Measurements from ENCODE around the gene DENND2C. TPM values are rescaled to one million over a fixed set of nuclear protein-coding genes. Genes with fewer than 3 reads are reported as not detected.

Gene DENND2C
- total and polyA plus RNA-seq, 2 donors, result 0.47 to 2.9 TPM

DNA sequence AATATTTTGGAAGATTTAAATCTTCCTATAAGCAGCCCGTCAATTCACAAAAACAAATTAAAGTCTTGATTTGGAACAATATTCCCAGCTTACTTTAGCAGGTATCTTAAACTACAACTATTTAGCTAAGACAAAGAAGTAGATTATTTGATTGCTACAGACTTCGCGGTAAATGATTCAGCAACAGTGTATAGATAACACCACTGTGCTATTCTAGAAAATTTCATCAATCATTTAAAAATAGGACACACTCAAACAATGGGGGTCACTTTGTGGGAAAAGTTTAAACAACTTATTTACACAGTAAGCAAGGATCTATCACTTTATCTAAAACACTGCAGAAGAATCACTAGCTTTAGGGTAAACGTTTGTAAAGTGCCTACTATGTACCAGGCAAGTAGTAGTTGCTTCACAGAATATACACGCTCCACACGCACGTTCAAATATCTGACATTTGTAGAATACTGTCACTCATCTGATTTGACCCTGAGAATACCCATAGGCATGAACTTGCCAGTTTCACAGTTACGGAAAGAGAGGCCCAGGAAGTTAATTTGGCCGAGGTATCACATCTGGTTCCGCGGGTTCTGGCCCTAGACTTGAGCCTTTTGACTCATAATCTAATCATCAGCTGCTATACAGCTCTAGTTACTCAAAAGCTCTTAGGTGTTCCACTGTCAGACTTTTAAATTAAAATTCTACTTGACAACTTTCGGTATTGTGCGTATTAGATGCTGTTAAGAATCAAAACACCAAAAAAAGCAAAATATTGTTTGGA is 876 bp downstream of the DENND2C start:
- Histone ChIP-seq H3K4me3 (ENCODE audit: low read length in 2 of 2) (peak overlapping the region; percentile 57 to 62), H3K4me1 (ENCODE audit: control insufficient read depth in 2 of 2, insufficient read depth in 2 of 2, low read length in 2 of 2) (peaks cover 6 to 10% of the 10 kb centered on the region in 2 donors), H3K27ac (ENCODE audit: low read depth in 1 of 2, low read length in 1 of 2) (peak overlapping the region in 1 of 2 donors; percentile 56), H3K36me3 (ENCODE audit: control insufficient read depth in 2 of 2, insufficient read depth in 2 of 2, low read length in 1 of 2) (no peaks in the 10 kb centered on the region), H3K27me3 (ENCODE audit: control insufficient read depth in 2 of 2, insufficient read depth in 1 of 2, low read length in 1 of 2) (peaks cover 7 to 36% of the 10 kb centered on the region in 2 donors), H3K9me3 (ENCODE audit: control insufficient read depth in 2 of 2, insufficient read depth in 1 of 2, low read length in 1 of 2) (peaks cover 0 to 5% of the 10 kb centered on the region in 2 donors)
- WGBS, result 62% methylated on average over 13 of the region's 13 CpGs
- DNase-seq (ENCODE audit: low read depth in 6 of 9, low spot score in 9 of 9), result no peak

- no peak overlapping the region for H3K4me3 ChIP-seq (ENCODE audit: low read length in 2 of 2)
- whole genome bisulfite sequencing, result 95% methylated on average over 4 of the region's 4 CpGs
- no peaks in the 10 kb centered on the region for H3K36me3 ChIP-seq (ENCODE audit: control insufficient read depth in 2 of 2, insufficient read depth in 2 of 2, low read length in 1 of 2)
- H3K9me3 ChIP-seq (ENCODE audit: control insufficient read depth in 2 of 2, insufficient read depth in 1 of 2, low read length in 1 of 2), result peaks cover 0 to 5% of the 10 kb centered on the region in 2 donors
- peaks cover 7 to 34% of the 10 kb centered on the region in 2 donors for H3K27me3 ChIP-seq (ENCODE audit: control insufficient read depth in 2 of 2, insufficient read depth in 1 of 2, low read length in 1 of 2)
- DNase-seq (ENCODE audit: low read depth in 6 of 9, low spot score in 9 of 9), result no peak
- peaks cover 6 to 10% of the 10 kb centered on the region in 2 donors for H3K4me1 ChIP-seq (ENCODE audit: control insufficient read depth in 2 of 2, insufficient read depth in 2 of 2, low read length in 2 of 2)
- no peak overlapping the region for H3K27ac ChIP-seq (ENCODE audit: low read depth in 1 of 2, low read length in 1 of 2)
Measured at GRCh38 chr1:114668373-114668772, 1.5 kb downstream of the DENND2C start.

DNA sequence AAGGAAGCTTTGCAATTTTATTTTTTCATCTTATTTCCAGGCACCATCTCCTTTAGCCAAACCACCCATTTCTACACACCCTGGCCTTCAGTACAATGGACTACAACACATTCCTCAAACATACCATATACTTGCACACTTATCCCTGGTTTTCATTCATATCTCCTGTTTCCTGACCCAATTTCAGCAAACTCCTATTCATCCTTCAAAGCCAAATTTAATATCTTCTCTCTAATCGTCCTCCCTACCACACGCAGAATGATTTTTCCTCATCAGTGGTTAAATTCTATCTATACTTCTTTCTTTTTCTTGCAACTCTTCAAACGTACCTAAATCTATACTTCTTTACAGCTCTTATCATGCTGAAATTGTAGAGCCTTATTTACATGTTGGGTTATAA is 2.9 kb downstream of the DENND2C start:
- H3K9me3 ChIP-seq (ENCODE audit: control insufficient read depth in 2 of 2, insufficient read depth in 1 of 2, low read length in 1 of 2), result peaks cover 0 to 5% of the 10 kb centered on the region in 2 donors
- peaks cover 6 to 10% of the 10 kb centered on the region in 2 donors for H3K4me1 ChIP-seq (ENCODE audit: control insufficient read depth in 2 of 2, insufficient read depth in 2 of 2, low read length in 2 of 2)
- H3K27me3 ChIP-seq (ENCODE audit: control insufficient read depth in 2 of 2, insufficient read depth in 1 of 2, low read length in 1 of 2), result peaks cover 7 to 35% of the 10 kb centered on the region in 2 donors
- H3K36me3 ChIP-seq (ENCODE audit: control insufficient read depth in 2 of 2, insufficient read depth in 2 of 2, low read length in 1 of 2), result no peaks in the 10 kb centered on the region
- no peak overlapping the region for H3K27ac ChIP-seq (ENCODE audit: low read depth in 1 of 2, low read length in 1 of 2)
- DNase-seq (ENCODE audit: low read depth in 6 of 9, low spot score in 9 of 9), result no peak
- whole genome bisulfite sequencing, result 93% methylated on average over 3 of the region's 3 CpGs
- no peak overlapping the region for H3K4me3 ChIP-seq (ENCODE audit: low read length in 2 of 2)

- Histone ChIP-seq H3K27ac (ENCODE audit: low read depth in 1 of 2, low read length in 1 of 2) (no peak overlapping the region), H3K9me3 (ENCODE audit: control insufficient read depth in 2 of 2, insufficient read depth in 1 of 2, low read length in 1 of 2) (no peaks in the 10 kb centered on the region), H3K36me3 (ENCODE audit: control insufficient read depth in 2 of 2, insufficient read depth in 2 of 2, low read length in 1 of 2) (no peaks in the 10 kb centered on the region), H3K4me1 (ENCODE audit: control insufficient read depth in 2 of 2, insufficient read depth in 2 of 2, low read length in 2 of 2) (no peaks in the 10 kb centered on the region), H3K4me3 (ENCODE audit: low read length in 2 of 2) (no peak overlapping the region), H3K27me3 (ENCODE audit: control insufficient read depth in 2 of 2, insufficient read depth in 1 of 2, low read length in 1 of 2) (peaks cover 0 to 2% of the 10 kb centered on the region in 2 donors)
- WGBS, result 72% methylated on average over 2 of the region's 2 CpGs
- no peak for DNase-seq (ENCODE audit: low read depth in 6 of 9, low spot score in 9 of 9)
Measured at GRCh38 chr1:114660238-114660637, 9.6 kb downstream of the DENND2C start.

DNA sequence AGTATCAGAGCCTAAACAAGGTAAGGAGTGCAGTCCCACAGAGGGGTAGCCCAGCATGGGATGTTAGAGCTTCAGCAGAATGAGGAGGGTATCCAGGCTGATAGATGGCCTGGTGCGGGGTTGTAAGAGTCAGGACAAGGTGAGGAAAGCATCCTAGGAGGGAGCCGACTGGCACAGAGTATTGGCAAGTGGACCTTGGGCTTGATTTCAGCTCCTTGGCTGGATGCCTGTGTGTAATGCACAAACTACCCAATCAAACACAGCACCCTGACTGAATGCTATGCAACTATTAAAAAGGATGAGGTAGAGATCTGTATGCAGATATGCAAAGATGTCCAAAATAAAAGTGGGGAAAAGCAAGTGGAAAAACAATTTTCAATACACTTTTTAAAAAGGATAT is 18.0 kb downstream of the DENND2C start:
- Histone ChIP-seq H3K4me1 (ENCODE audit: control insufficient read depth in 2 of 2, insufficient read depth in 2 of 2, low read length in 2 of 2) (no peaks in the 10 kb centered on the region), H3K27ac (ENCODE audit: low read depth in 1 of 2, low read length in 1 of 2) (no peak overlapping the region), H3K36me3 (ENCODE audit: control insufficient read depth in 2 of 2, insufficient read depth in 2 of 2, low read length in 1 of 2) (no peaks in the 10 kb centered on the region), H3K9me3 (ENCODE audit: control insufficient read depth in 2 of 2, insufficient read depth in 1 of 2, low read length in 1 of 2) (no peaks in the 10 kb centered on the region), H3K4me3 (ENCODE audit: low read length in 2 of 2) (no peak overlapping the region), H3K27me3 (ENCODE audit: control insufficient read depth in 2 of 2, insufficient read depth in 1 of 2, low read length in 1 of 2) (no peaks in the 10 kb centered on the region)
- 93% methylated on average over 2 of the region's 2 CpGs for WGBS
- no peak for DNase-seq (ENCODE audit: low read depth in 6 of 9, low spot score in 9 of 9)

GRCh38 chr1:114648503-114648902 is 21.3 kb downstream of the DENND2C start:
- H3K36me3 ChIP-seq (ENCODE audit: control insufficient read depth in 2 of 2, insufficient read depth in 2 of 2, low read length in 1 of 2), result no peaks in the 10 kb centered on the region
- DNase-seq (ENCODE audit: low read depth in 6 of 9, low spot score in 9 of 9), result no peak
- H3K27me3 ChIP-seq (ENCODE audit: control insufficient read depth in 2 of 2, insufficient read depth in 1 of 2, low read length in 1 of 2), result no peaks in the 10 kb centered on the region
- 100% methylated on average over 1 of the region's 1 CpG for WGBS
- H3K4me1 ChIP-seq (ENCODE audit: control insufficient read depth in 2 of 2, insufficient read depth in 2 of 2, low read length in 2 of 2), result no peaks in the 10 kb centered on the region
- no peak overlapping the region for H3K4me3 ChIP-seq (ENCODE audit: low read length in 2 of 2)
- no peak overlapping the region for H3K27ac ChIP-seq (ENCODE audit: low read depth in 1 of 2, low read length in 1 of 2)
- no peaks in the 10 kb centered on the region for H3K9me3 ChIP-seq (ENCODE audit: control insufficient read depth in 2 of 2, insufficient read depth in 1 of 2, low read length in 1 of 2)

GRCh38 chr1:114641377-114641776 is 28.5 kb downstream of the DENND2C start:
- H3K4me3 ChIP-seq (ENCODE audit: low read length in 2 of 2), result no peak overlapping the region
- H3K4me1 ChIP-seq (ENCODE audit: control insufficient read depth in 2 of 2, insufficient read depth in 2 of 2, low read length in 2 of 2), result no peaks in the 10 kb centered on the region
- WGBS, result 98% methylated on average over 2 of the region's 2 CpGs
- no peaks in the 10 kb centered on the region for H3K27me3 ChIP-seq (ENCODE audit: control insufficient read depth in 2 of 2, insufficient read depth in 1 of 2, low read length in 1 of 2)
- H3K9me3 ChIP-seq (ENCODE audit: control insufficient read depth in 2 of 2, insufficient read depth in 1 of 2, low read length in 1 of 2), result no peaks in the 10 kb centered on the region
- H3K27ac ChIP-seq (ENCODE audit: low read depth in 1 of 2, low read length in 1 of 2), result no peak overlapping the region
- no peaks in the 10 kb centered on the region for H3K36me3 ChIP-seq (ENCODE audit: control insufficient read depth in 2 of 2, insufficient read depth in 2 of 2, low read length in 1 of 2)
- DNase-seq (ENCODE audit: low read depth in 6 of 9, low spot score in 9 of 9), result no peak

DNA sequence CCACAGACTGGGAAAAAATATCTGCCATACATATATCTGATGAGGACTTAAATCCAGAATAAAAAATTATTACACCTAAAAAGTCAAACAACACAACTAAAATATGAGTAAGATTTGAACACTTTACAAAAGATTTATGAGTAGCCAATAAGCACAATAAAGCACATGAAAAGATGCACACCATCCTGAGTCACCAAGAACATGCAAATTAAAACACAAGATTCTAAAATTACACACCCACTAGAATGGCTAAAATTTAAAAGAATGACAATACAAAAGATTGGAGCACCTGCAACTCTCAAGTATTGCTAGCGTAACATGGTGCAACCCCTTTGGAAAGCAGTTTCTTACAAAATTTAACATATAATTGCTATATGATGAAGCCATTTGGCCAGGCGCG is 30.9 kb downstream of the DENND2C start:
- H3K27me3 ChIP-seq (ENCODE audit: control insufficient read depth in 2 of 2, insufficient read depth in 1 of 2, low read length in 1 of 2), result no peaks in the 10 kb centered on the region
- no peak overlapping the region for H3K27ac ChIP-seq (ENCODE audit: low read depth in 1 of 2, low read length in 1 of 2)
- WGBS, result 66% methylated on average over 3 of the region's 3 CpGs
- H3K9me3 ChIP-seq (ENCODE audit: control insufficient read depth in 2 of 2, insufficient read depth in 1 of 2, low read length in 1 of 2), result no peaks in the 10 kb centered on the region
- no peaks in the 10 kb centered on the region for H3K36me3 ChIP-seq (ENCODE audit: control insufficient read depth in 2 of 2, insufficient read depth in 2 of 2, low read length in 1 of 2)
- H3K4me3 ChIP-seq (ENCODE audit: low read length in 2 of 2), result no peak overlapping the region
- DNase-seq (ENCODE audit: low read depth in 6 of 9, low spot score in 9 of 9), result no peak
- no peaks in the 10 kb centered on the region for H3K4me1 ChIP-seq (ENCODE audit: control insufficient read depth in 2 of 2, insufficient read depth in 2 of 2, low read length in 2 of 2)

GRCh38 chr1:114632427-114632826 is 37.4 kb downstream of the DENND2C start:
- Histone ChIP-seq H3K4me3 (ENCODE audit: low read length in 2 of 2) (no peak overlapping the region), H3K27ac (ENCODE audit: low read depth in 1 of 2, low read length in 1 of 2) (no peak overlapping the region), H3K36me3 (ENCODE audit: control insufficient read depth in 2 of 2, insufficient read depth in 2 of 2, low read length in 1 of 2) (no peaks in the 10 kb centered on the region), H3K27me3 (ENCODE audit: control insufficient read depth in 2 of 2, insufficient read depth in 1 of 2, low read length in 1 of 2) (no peaks in the 10 kb centered on the region), H3K9me3 (ENCODE audit: control insufficient read depth in 2 of 2, insufficient read depth in 1 of 2, low read length in 1 of 2) (no peaks in the 10 kb centered on the region), H3K4me1 (ENCODE audit: control insufficient read depth in 2 of 2, insufficient read depth in 2 of 2, low read length in 2 of 2) (no peaks in the 10 kb centered on the region)
- no peak for DNase-seq (ENCODE audit: low read depth in 6 of 9, low spot score in 9 of 9)
